ENCODE results near the gene STX12.

STX12 gene

GRCh38 chr1:27744556-27744955, 28.5 kb upstream of the STX12 start:
- H3K36me3 ChIP-seq (replicated peaks; ENCODE audit: low read depth, low read length), result no peaks in the 10 kb centered on the region

GRCh38 chr1:27745466-27745865, 27.6 kb upstream of the STX12 start:
- no peaks in the 10 kb centered on the region for H3K36me3 ChIP-seq (replicated peaks; ENCODE audit: low read depth, low read length)

More at GRCh38 chr1:27744556-27744955, 28.5 kb upstream of the STX12 start:
- TF ChIP-seq EZH2phosphoT487 (IDR thresholded peaks at IDR 0.05; ENCODE audit: low read depth), result no peak
- no peak for TF ChIP-seq CTCF (IDR thresholded peaks at IDR 0.05; ENCODE audit: low read depth, low read length)
- Histone ChIP-seq H3K4me3 (ENCODE audit: low read length) (no peak overlapping the region), H3K9ac (ENCODE audit: low read length) (no peak overlapping the region), H3K27ac (ENCODE audit: low read length) (no peak overlapping the region), H3K4me1 (ENCODE audit: low read length) (no peaks in the 10 kb centered on the region), H3K4me2 (ENCODE audit: low read length) (no peak overlapping the region), H3K79me2 (ENCODE audit: low read length) (no peaks in the 10 kb centered on the region), H2AFZ (ENCODE audit: low read depth, low read length) (no peak overlapping the region), H3K9me3 (ENCODE audit: insufficient read depth, low read length) (no peaks in the 10 kb centered on the region), H4K20me1 (ENCODE audit: insufficient read depth, low read length) (no peaks in the 10 kb centered on the region), H3K27me3 (ENCODE audit: low read depth, low read length) (no peaks in the 10 kb centered on the region)

GRCh38 chr1:27752360-27752759, 20.7 kb upstream of the STX12 start:
- H3K4me1 ChIP-seq (ENCODE audit: low read length), result no peaks in the 10 kb centered on the region

More at GRCh38 chr1:27745466-27745865, 27.6 kb upstream of the STX12 start:
- Histone ChIP-seq H3K27me3 (ENCODE audit: low read depth, low read length) (no peaks in the 10 kb centered on the region), H3K79me2 (ENCODE audit: low read length) (no peaks in the 10 kb centered on the region), H3K27ac (ENCODE audit: low read length) (no peak overlapping the region), H3K9ac (ENCODE audit: low read length) (no peak overlapping the region), H3K4me2 (ENCODE audit: low read length) (no peak overlapping the region), H3K4me3 (ENCODE audit: low read length) (no peak overlapping the region), H3K9me3 (ENCODE audit: insufficient read depth, low read length) (no peaks in the 10 kb centered on the region), H3K4me1 (ENCODE audit: low read length) (no peaks in the 10 kb centered on the region), H4K20me1 (ENCODE audit: insufficient read depth, low read length) (no peaks in the 10 kb centered on the region), H2AFZ (ENCODE audit: low read depth, low read length) (no peak overlapping the region)
- TF ChIP-seq CTCF (IDR thresholded peaks at IDR 0.05; ENCODE audit: low read depth, low read length) (no peak), EZH2phosphoT487 (IDR thresholded peaks at IDR 0.05; ENCODE audit: low read depth) (no peak)

GRCh38 chr1:27755286-27755685, 17.7 kb upstream of the STX12 start:
- H3K4me3 ChIP-seq (ENCODE audit: low read length), result no peak overlapping the region
- no peak overlapping the region for H3K9ac ChIP-seq (ENCODE audit: low read length)
- H3K27ac ChIP-seq (ENCODE audit: low read length), result no peak overlapping the region
- H3K79me2 ChIP-seq (ENCODE audit: low read length), result no peaks in the 10 kb centered on the region
- no peak for TF ChIP-seq EZH2phosphoT487 (IDR thresholded peaks at IDR 0.05; ENCODE audit: low read depth)
- no peak for TF ChIP-seq CTCF (IDR thresholded peaks at IDR 0.05; ENCODE audit: low read depth, low read length)
- no peak overlapping the region for H2AFZ ChIP-seq (ENCODE audit: low read depth, low read length)
- no peaks in the 10 kb centered on the region for H4K20me1 ChIP-seq (ENCODE audit: insufficient read depth, low read length)
- H3K27me3 ChIP-seq (ENCODE audit: low read depth, low read length), result no peaks in the 10 kb centered on the region
- H3K9me3 ChIP-seq (ENCODE audit: insufficient read depth, low read length), result no peaks in the 10 kb centered on the region
- H3K4me1 ChIP-seq (ENCODE audit: low read length), result no peaks in the 10 kb centered on the region
- no peaks in the 10 kb centered on the region for H3K36me3 ChIP-seq (replicated peaks; ENCODE audit: low read depth, low read length)
- H3K4me2 ChIP-seq (ENCODE audit: low read length), result no peak overlapping the region

More at GRCh38 chr1:27752360-27752759, 20.7 kb upstream of the STX12 start:
- TF ChIP-seq CTCF (IDR thresholded peaks at IDR 0.05; ENCODE audit: low read depth, low read length) (no peak), EZH2phosphoT487 (IDR thresholded peaks at IDR 0.05; ENCODE audit: low read depth) (no peak)
- no peaks in the 10 kb centered on the region for H3K36me3 ChIP-seq (replicated peaks; ENCODE audit: low read depth, low read length)
- no peak overlapping the region for H2AFZ ChIP-seq (ENCODE audit: low read depth, low read length)
- no peak overlapping the region for H3K4me3 ChIP-seq (ENCODE audit: low read length)
- H3K9ac ChIP-seq (ENCODE audit: low read length), result no peak overlapping the region
- H3K79me2 ChIP-seq (ENCODE audit: low read length), result no peaks in the 10 kb centered on the region
- H3K4me2 ChIP-seq (ENCODE audit: low read length), result no peak overlapping the region
- no peaks in the 10 kb centered on the region for H3K9me3 ChIP-seq (ENCODE audit: insufficient read depth, low read length)
- no peak overlapping the region for H3K27ac ChIP-seq (ENCODE audit: low read length)
- H3K27me3 ChIP-seq (ENCODE audit: low read depth, low read length), result no peaks in the 10 kb centered on the region
- no peaks in the 10 kb centered on the region for H4K20me1 ChIP-seq (ENCODE audit: insufficient read depth, low read length)

All from OCI-LY3 (cell line).